Measurements from ENCODE around the gene INKA1.

DNA sequence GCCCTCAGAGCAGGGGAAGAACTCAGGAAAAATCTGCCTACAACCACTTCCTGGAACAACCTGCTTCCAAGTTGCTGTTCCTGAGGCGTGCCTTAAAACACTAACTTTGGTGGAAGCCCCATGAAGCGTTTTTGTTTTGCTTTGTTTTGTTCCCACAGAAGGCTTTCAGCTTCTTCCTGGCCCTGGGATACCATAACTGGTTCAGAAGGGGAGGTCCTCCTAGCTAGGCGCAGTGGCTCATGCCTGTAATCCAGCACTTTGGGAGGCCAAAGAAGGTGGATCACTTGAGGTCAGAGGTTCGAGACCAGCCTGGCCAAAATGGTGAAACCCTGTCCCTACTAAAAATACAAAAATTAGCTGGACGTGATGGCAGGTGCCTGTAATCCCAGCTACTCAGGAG is 15.5 kb upstream of the INKA1 start:
- no peak for TF ChIP-seq RAD21 (IDR thresholded peaks at IDR 0.05)
- TF ChIP-seq, protein P1, sequence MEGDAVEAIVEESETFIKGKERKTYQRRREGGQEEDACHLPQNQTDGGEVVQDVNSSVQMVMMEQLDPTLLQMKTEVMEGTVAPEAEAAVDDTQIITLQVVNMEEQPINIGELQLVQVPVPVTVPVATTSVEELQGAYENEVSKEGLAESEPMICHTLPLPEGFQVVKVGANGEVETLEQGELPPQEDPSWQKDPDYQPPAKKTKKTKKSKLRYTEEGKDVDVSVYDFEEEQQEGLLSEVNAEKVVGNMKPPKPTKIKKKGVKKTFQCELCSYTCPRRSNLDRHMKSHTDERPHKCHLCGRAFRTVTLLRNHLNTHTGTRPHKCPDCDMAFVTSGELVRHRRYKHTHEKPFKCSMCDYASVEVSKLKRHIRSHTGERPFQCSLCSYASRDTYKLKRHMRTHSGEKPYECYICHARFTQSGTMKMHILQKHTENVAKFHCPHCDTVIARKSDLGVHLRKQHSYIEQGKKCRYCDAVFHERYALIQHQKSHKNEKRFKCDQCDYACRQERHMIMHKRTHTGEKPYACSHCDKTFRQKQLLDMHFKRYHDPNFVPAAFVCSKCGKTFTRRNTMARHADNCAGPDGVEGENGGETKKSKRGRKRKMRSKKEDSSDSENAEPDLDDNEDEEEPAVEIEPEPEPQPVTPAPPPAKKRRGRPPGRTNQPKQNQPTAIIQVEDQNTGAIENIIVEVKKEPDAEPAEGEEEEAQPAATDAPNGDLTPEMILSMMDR (IDR thresholded peaks at IDR 0.05; ENCODE audit: low read depth, low read length, missing input control): no peak

All from liver (tissue), 3 donors.